Measurements from ENCODE around the gene DNAJC3.

GRCh38 chr13:95783747-95784146 is 106.8 kb downstream of the DNAJC3 start:
- TF ChIP-seq EZH2 (IDR thresholded peaks at IDR 0.05) = no peak
- TF ChIP-seq POLR2AphosphoS5 (IDR thresholded peaks at IDR 0.05; ENCODE audit: borderline replicate concordance, low read depth, low read length) = no peak
- no peak for TF ChIP-seq FOXP2 (optimal IDR thresholded peaks at IDR 0.05; ENCODE audit: control extremely low read depth, extremely low read length, insufficient read depth)

Measured in SK-N-MC (cell line).